H1 (cell line): ENCODE measurements around the gene TIAM2. TPM values are rescaled to one million over a fixed set of nuclear protein-coding genes. Genes with fewer than 3 reads are reported as not detected.

Experiments
- MAX ChIP-seq: IDR thresholded peaks from 2 replicates; pipeline ENCODE4 v1.6.1; 2012; ENCODE audit warnings: inconsistent platforms
- NANOG ChIP-seq: IDR thresholded peaks from 2 replicates; pipeline ENCODE4 v1.6.1; 2011; ENCODE audit warnings: low read length, low read depth, mild to moderate bottlenecking, inconsistent platforms; ENCODE audit not compliant: insufficient read depth, poor library complexity, severe bottlenecking
- RXRA ChIP-seq: IDR thresholded peaks from 2 replicates; pipeline ENCODE4 v1.6.1; 2011; ENCODE audit warnings: low read depth, mild to moderate bottlenecking, low read length, moderate library complexity; ENCODE audit not compliant: insufficient read depth
- SAP30 ChIP-seq: fragments of 300-600 bp; sonication (generic); IDR thresholded peaks from 2 replicates; pipeline ENCODE4 v1.7.1; 2012; ENCODE audit warnings: low read length, moderate library complexity, mild to moderate bottlenecking, inconsistent platforms; ENCODE audit not compliant: insufficient read depth, insufficient replicate concordance
- polyA plus RNA-seq, 7 experiments: library from polyadenylated mRNA; depleted of rRNA in 3 of 7; stranded (reverse) in 5 of 7; unstranded in 2 of 7; fragments of >200 nt in 5 of 7; fragments of 200-250 nt in 2 of 7; gene quantifications; 1 replicate in 5 of 7; 2 replicates in 1 of 7; 4 replicates in 1 of 7; pipeline versions ENCODE4 v1.2.1 to v1.2.3, GENCODE V29; 2011 to 2013; ENCODE audit warnings: missing spikeins in 2 of 7, mixed read lengths in 2 of 7
- total RNA-seq: library from RNA; stranded (reverse); fragmentation: NEBNext Ultra II Directional; extraction: Animal tissue kit (Norgen Biotek cat#: 25700); gene quantifications from 2 replicates; pipeline ENCODE4 v1.2.1, GENCODE V29; 2021

TIAM2 gene
- total and polyA plus RNA-seq, 2 of the 8 experiments (the other 6 are each of a cell fraction or from before 2014, with no cell fraction given): 7.4 to 23.9 TPM

GRCh38 chr6:155066921-155067680, 72.0 kb downstream of the TIAM2 start (continued):
- TF ChIP-seq SAP30 (no peak), MAX (no peak), NANOG (no peak), RXRA (no peak)
